GM21515 (cell line): ENCODE measurements around the gene TUNAR.

Experiments used
- ATAC-seq: cut with Tn5 transposase; IDR thresholded peaks from one replicate; pipeline ENCODE4 v1.9.1; 2021; ENCODE audit not compliant: unreplicated experiment

The TUNAR gene

DNA sequence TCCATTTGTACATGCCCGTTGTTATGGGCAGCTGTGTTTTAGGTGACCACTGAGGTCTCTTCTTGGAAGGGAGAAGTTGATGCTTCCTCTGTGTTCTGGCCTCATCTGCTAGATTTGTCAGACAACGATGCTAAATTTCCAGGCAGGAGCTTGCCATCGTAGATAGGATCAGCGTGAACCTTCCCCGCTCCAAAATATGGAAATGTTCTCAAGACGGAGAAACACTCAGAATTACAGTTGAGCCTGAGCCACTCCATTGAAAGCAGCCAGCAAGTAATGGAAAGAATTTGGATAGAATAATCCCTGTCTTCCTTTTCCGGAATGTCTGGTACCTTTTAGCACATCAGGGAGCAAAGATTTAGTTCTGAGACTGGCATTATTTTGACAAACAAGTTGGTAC is 34.8 kb downstream of the TUNAR start:
- ATAC-seq, result no peak

DNA sequence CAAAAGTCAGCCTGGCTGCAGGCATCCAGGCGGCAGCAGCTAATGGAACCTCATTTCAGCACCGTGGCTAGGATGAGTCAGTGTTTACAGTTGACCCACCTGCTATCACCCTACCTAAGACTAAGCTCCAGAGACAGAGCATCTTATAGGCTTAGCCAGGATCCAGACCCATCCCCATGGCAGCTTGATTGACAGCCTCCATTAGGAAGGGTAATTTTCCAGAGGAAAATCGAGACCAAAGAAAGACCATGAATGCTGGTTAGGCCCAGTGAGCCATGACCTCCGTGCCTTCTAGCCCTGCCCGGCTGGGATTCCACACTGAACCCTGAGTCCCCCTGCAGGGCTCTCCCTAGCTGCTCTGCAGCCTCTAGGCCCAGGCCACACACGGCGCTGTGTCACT is 38.7 kb downstream of the TUNAR start:
- ATAC-seq, result no peak

DNA sequence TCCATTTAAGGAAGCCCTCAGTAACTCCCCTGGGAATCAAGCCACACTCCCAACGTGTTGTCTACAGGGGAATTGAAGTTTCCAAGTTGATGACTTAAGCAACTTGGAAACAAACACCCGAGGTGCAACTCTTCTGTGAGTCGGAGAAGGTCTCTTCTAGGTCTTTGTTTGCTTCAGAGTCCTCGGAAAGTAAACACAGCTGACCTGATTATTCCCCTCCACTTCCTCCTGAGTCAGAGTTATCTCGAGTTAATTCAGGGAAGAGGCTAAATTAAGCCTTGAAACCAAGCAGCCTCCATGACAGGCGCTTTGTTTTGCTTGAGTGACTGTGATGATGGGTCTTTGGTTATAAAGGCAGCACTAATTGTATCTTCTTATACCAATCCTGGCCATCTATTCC is 41.8 kb downstream of the TUNAR start:
- ATAC-seq, result no peak

DNA sequence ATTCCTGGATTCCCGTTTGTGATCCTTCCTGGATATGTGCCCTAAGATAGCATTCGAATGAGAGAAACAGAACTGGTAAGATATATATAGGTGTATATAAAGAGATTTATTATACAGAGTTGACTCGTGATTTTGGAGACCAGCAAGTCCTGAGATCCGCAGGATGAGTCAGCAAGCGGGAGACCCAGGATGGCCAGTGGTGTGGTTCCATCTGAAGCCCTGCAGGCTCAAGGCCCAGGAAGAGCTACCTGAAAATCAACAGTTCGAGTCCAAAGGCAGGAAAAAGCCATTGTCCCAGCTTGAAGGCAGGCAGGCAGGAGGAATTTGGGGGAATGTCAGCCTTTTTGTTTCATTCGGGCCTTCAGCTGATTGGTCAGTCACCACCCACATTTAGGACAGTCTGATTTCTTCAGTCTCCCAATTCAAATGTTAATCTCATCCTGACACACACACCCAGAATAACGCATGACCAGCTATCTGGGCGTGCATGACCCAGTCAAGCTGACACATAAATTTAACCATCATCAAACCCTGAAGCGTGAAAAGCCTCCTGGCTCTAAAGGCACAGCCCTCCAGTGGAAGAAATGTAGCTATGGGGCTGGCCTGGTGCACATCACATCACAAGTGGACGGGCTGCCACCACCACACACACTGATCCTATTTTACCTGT is 44.3 kb downstream of the TUNAR start:
- no peak for ATAC-seq

DNA sequence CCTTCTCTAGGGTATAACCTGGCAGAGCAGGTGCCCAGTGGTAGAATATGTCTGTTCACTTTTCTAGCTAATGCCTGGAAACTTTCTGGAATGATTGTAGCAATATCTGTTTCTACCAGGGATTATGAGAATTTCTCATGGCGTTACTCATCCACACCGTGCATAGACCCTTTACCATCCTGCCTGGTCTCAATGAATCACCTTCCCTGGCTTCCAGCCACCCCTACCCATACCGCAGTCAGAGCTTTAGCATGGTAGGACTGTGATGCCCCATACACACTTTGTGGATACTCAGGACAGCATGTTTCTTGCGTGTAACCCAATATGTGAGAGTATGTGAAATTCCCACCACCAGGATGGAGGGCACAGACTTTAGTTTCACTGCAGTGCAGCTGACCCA is 45.4 kb downstream of the TUNAR start:
- ATAC-seq, result no peak

DNA sequence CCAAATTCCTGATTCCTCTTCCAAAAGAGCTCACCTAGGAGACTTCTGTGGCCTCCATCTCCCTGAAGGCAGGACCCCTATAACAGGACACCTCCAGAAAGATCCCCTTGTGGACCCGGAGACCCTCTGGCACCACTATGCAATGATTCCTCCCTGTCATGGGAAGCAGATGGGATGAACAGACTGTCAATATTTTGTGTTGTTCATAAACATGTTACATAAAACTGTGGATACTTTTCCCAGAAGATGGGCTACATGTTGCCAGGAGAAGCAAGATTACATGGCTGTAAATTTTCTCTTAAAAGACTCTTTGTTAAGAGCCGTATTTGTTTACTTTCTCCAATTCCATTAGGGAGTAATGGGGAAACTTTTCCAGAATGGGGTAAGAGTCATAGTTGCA is 52.1 kb downstream of the TUNAR start:
- ATAC-seq, result no peak

DNA sequence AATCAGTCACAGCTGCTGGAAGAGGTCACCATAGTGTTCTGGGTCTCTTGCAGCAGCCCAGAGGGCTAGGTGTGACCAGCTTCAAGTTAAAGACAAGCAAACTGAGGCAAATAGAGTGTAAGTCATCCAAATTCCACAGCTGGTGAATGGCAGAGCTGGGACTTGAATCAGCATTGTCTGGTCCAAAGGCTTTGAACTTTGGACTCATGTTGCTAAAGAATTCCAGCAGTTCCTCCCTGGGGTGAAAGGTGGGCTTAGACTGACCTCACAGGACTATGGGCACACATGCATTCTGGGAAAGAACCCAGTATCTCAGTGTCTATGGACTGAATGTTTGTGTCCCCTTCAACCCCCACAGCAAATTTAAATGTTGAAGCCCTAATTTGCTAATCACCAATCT is 54.8 kb downstream of the TUNAR start:
- ATAC-seq, result no peak

DNA sequence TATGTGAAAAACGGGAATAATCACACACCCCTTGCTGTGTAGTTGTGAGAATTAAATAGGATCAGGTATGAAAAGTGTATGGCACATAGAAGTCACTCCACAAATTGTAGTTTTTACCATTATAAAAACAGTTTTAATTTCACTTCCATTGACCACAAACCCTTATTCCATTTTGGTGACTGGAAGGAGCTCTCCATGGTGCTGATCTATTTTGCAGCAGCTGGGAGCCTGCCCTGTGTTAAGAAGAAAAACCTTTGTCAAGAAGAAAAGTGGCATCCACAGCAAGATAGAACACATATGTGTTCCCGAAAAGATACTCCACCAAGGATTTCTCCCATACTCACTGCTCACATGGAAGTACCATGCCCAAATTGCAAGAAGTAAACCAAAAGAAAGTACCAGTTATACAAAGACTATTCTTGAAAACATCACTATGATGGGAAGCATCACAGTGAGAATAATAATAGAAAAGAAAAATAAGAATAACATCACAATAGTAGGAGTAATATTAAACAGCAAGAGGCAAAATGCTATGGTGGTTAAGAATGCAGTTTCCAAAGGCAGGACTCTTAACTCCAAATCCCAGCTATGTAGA is 58.7 kb downstream of the TUNAR start:
- no peak for ATAC-seq

DNA sequence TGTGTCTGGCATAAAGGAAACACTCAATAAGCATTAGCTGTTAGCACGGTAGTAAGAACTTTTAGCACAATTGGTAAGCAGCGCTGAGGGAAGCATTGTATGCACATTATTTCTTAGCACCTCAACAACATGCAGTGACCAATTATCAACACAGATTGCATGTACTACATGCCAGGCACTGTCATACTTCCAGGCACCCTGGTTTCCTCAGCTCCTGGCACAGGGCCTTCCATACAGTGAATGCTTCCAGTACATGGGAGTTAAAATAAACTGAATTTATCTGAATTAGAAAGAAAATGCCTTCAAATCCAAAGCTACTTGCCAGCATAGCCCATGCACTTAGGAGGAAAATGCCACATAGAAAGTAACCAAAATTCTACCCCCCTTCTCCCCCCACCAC is 59.4 kb downstream of the TUNAR start:
- ATAC-seq, result no peak

DNA sequence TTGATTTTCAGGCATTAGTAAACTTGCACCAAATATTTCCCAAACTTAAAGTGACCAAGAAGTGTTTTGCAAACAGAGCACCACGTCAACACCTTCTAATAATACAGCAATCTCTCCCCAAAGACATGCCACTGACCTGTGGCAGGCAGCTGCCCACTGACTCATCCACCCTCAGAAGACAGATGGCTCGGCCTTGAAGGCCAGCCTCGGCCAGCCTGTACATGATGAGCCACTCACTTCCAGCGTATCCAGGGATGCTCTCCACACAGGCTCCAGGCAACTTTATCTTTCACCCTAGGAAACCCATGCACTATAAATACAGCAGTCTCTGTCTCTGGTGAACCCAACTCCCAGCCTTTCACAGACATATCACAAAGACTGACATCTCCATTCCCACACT is 62.7 kb downstream of the TUNAR start:
- no peak for ATAC-seq

DNA sequence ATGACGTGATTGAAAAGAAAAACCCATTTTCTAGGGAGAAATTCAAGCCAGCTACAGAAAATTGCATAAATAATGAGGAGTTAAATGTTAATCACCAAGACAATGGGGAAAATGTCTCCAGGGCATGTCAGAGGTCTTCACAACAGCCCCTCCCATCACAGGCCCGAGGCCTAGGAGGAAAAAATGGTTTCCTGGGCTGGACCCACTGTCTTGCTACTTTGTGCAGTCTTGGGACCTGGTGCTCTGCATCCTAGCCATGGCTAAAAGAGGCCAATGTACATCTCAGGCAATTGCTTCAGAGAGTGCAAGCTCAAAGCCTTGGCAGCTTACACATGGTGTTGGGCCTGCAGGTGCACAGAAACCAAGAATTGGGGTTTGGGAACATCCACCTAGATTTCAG is 65.3 kb downstream of the TUNAR start:
- ATAC-seq, result no peak

DNA sequence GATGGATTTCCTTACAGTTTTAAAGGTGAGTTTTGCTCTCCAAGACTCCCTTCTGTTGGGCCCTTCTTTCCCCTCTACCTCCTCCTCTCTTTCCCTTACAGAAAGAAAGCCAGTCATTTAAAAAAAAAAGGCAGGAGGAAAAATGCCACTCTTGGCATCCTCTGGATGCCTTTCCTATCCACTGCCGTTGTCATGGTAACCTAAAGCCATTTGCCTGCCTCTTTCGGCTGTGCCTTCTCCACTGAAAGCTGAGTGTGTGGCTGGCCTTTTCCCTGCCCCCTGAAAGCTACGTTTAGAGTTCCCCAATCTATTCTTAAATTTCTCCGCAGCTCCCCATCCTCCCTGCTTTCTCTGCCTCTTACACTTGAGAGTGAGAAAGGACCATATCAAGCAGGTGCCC is 67.1 kb downstream of the TUNAR start:
- no peak for ATAC-seq

DNA sequence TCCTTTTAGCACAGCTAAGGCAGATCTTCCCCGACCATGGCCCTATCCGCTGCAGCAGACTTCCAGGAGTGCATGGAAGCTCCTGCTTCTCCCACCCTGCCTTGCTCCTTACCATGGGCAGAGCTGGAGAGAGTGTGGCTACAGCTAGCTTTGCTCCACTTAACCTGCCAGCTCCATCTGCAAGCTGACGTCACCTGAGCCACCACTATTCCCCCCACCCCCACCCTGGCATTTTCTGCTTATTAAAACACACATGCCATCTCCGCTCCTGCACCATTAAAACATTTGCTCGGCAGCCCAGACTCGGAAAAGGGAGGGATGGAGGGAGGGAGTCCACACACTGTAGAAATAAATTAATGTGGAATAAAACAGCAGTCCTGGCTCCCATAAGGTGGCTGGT is 67.8 kb downstream of the TUNAR start:
- no peak for ATAC-seq

DNA sequence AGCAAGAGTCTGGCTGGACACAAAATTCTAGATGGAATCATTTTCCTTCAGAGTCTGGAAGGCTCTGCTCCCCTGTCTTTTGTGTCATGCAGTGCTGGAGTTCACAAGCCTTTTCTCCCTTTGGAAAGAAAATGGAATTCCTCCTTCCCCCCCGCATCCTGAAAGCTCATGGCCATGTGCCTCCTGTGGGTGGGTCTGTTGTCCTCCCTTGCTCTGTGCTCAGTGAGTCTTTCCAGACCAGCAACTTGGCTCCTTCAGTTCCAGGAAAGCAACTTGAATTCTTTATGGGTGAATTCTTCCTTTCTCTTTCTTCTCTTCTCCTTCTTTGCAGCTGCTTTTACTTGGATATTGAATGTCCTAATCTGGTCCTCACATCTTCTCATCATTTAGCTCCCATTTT is 70.2 kb downstream of the TUNAR start:
- no peak for ATAC-seq

DNA sequence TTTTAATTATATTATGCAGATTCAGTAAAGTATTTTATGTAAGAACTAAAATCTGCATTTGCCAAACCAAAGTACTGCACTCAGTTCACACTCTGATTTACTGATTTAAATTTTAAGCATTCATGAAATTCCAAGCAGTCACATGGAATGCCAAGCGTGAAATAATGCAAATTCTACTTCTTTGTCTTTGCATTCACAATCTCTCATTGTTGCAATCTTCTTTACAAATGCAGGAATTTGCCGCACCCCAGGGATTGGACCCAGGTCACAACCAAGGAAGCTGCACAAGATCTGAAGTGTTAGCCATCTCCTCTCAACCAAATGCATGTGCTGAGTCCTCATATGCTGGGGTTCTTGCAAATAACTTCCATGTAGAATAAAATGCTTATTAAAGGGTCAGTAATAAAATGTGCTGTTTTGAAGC is 71.9 kb downstream of the TUNAR start:
- no peak for ATAC-seq

DNA sequence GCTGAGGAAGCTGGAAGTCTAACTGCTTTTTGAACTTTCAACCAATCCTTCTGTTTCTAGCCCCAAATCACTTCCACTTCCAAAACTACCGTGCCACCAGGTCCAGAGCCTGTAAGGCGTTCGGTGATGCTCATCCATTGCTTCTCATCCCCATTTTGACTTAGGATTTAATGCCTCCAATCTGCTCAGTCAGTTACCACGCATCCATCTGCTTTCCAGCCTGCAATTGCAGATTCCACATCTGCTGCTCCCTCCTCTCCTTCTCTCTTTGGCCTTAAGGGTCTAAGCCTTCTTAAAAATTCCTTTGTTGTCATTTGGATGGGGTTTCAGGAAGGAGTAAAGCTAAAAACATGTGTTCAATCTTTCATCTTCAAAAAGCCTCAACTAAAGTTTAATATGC is 74.7 kb downstream of the TUNAR start:
- no peak for ATAC-seq

DNA sequence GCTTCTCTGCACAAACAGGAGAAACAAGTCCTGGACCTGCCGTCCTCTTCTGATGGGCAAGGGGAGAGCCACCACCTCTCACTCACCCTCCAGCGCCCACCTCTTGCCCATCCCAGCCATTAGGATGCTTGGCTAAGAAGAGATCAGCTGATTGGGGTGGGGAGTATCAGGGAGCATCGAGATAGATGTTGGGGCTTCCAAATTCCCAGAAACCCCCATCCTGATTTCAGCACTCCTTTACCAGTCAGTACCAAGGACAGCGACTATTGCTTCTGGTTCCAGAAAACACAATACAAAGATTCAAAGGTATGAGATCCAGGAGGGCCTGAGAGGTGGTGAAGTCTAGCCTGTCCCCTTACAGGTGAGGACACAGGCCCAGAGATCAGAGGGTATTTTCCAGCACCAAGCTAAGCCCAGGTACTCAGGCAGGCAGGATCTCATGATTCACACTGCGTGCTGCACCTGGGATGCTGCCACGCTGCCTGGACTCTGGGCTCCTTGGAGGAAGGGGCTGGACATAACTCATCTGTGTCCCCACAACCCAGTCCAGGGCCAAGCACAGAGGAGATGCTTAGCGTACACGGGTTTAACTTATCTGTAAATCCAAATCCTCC is 76.6 kb downstream of the TUNAR start:
- no peak for ATAC-seq

DNA sequence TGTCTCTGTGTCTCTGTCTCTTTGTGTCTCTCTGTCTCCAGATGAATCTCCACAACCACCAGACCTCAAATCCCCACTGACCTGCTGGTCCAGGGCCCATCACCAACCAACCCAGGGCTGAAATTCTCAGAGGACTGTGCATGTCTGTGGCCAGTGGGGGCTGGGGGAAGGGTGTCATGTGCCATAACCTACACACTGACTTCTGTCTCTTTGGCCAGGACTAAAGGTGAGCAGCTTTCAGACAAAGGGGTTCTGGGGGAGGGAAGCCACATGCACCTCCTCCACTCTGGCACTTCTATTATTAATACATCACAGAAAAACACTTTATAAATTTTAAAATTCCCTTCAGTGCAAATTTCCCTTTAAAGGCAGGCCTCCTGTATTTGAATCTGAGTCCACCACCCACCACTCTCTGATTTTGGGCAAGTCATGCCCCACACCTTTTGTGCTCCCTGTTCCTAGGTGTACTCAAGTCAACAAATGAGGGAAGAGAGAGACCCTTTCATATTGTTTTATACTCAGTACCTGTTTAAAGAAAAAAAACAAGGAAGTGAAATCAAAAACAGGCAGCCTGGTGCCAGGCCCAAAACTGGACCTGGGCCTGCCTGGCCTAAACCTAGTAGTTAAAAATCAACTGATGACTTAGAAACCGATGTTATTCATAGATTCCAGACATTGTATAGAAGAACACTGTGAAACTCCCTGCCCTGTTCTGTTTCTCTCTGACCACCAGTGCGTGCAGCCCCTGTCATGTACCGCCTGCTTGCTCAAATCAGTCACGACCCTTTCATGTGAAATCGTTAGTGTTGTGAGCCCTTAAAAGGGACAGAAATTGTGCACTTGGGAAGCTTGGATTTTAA is 80.2 kb downstream of the TUNAR start:
- no peak for ATAC-seq

DNA sequence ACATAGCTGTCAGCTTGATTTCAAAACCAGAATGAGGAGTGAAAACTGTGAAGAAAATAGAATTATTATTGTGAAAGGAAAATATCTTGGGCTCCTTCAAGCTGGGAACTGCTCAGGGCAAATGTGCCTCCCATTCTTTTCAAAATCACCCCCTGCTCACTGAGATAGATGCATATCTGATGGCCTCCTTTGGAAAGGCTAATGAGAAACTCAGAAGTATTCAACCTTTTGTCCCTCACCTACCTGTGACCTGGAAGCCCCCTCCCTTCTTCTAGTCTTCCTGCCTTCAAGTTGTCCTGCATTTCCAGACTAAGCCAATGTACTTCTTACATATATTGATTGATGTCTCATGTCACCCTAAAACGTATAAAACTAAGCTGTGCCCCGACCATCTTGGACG is 81.5 kb downstream of the TUNAR start:
- no peak for ATAC-seq

DNA sequence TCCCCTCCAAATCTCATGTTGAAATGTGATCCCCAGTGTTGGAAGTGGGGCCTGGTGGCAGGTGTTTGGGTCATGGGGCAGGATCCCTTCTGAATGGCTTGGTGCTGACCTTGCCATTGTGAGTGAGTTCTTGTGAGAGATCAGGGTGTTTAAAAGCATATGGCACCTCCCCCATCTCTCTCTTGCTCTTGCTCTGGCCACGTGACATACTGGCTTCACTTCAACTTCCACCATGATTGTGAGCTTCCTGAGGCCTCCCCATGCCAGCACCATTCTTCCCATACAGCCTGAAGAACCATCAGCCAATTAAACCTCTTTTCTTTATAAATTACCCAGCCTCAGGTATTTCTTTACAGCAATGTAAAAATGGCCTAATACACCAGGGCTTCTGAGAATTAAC is 82.7 kb downstream of the TUNAR start:
- no peak for ATAC-seq

DNA sequence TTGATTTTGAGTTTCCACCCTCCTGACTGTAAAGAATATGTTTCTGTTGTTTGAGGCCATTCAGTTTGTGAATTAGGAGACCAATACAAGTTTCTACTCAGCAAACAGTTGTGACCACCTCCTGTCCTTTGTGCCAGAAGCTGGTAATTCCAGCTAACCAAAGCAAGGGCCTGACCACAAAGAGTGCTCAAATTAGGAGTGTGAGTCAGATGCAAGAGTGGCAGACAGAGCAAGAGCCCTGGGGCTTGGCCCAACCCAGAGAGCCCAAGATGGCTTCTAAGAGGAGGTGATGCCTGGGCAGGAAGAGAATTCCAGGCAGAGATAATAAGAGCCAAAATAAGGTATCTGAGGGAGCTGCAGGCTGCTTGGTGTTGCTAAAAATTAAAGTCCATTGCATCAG is 84.8 kb downstream of the TUNAR start:
- ATAC-seq, result no peak

DNA sequence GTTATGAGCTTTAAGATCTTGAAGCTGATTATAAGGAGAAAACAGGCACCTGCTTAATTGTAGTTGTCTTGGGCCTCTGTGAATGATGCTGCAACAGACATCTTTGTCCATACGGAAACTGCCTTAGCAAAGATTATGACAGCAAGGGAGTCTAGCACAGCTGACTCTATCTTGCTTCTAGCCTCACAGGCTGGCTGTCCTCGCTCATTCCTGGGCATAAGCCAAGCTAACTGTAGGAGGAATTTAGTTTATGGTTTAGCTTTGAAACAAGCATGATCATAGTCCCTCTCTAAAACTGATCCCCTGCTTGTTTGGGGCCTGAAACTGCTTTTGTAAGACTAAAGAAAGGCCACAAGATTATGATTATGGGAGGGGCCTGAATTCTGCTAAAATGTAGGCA is 88.3 kb downstream of the TUNAR start:
- ATAC-seq, result no peak
